Measurements from ENCODE around the gene FGF5.

The FGF5 gene

GRCh38 chr4:80226094-80226493, 40.4 kb upstream of the FGF5 start:
- DNase-seq (ENCODE audit: extremely low spot score) = no peak
- ChIA-PET CTCF (interaction anchor here (0.6 kb wide), 1 partner anchor 1359 kb away, joined by 3 read pairs; no protein-coding TSS in a partner anchor), POLR2A (interaction anchor here (1.3 kb wide), 1 partner anchor 40 kb away, joined by 3 read pairs; no protein-coding TSS in a partner anchor)
- TF ChIP-seq L3MBTL2 (conservative IDR thresholded peaks at IDR 0.05) = no peak
- no peak for TF ChIP-seq TARDBP (IDR thresholded peaks at IDR 0.05)
- no peak for TF ChIP-seq ELF4 (IDR thresholded peaks at IDR 0.05)

- CTCF ChIA-PET = no interaction called here
- POLR2A ChIA-PET = no interaction called here
- TF ChIP-seq FOXK2 (IDR thresholded peaks at IDR 0.05) = no peak
- TF ChIP-seq SUZ12 (IDR thresholded peaks at IDR 0.05) = no peak
- TF ChIP-seq LEF1 (IDR thresholded peaks at IDR 0.05; ENCODE audit: borderline replicate concordance) = no peak
- TF ChIP-seq SP1 (IDR thresholded peaks at IDR 0.05) = no peak
- no peak for TF ChIP-seq FOXM1 (IDR thresholded peaks at IDR 0.05; ENCODE audit: borderline replicate concordance)
- no peak for TF ChIP-seq TARDBP (IDR thresholded peaks at IDR 0.05)
- no peak for TF ChIP-seq PKNOX1 (IDR thresholded peaks at IDR 0.05)
- no peak for TF ChIP-seq L3MBTL2 (conservative IDR thresholded peaks at IDR 0.05)
- TF ChIP-seq FOXA1 (IDR thresholded peaks at IDR 0.05) = no peak
- TF ChIP-seq ZNF384 (IDR thresholded peaks at IDR 0.05) = no peak
- TF ChIP-seq ARNT (IDR thresholded peaks at IDR 0.05) = no peak
- TF ChIP-seq BHLHE40 (IDR thresholded peaks at IDR 0.05; ENCODE audit: borderline replicate concordance) = no peak
- TF ChIP-seq HDGF (IDR thresholded peaks at IDR 0.05; ENCODE audit: borderline replicate concordance) = no peak
- TF ChIP-seq CTBP1 (IDR thresholded peaks at IDR 0.05; ENCODE audit: borderline replicate concordance) = no peak
- no peak for TF ChIP-seq ELF4 (IDR thresholded peaks at IDR 0.05)
- TF ChIP-seq NFRKB (IDR thresholded peaks at IDR 0.05) = no peak
- no peak for DNase-seq (ENCODE audit: extremely low spot score)
These were observed 38.0 kb upstream of the FGF5 start for GRCh38 chr4:80228460-80228859.

- TF ChIP-seq FOXA1 (IDR thresholded peaks at IDR 0.05) = no peak
- TF ChIP-seq L3MBTL2 (conservative IDR thresholded peaks at IDR 0.05) = no peak
- TF ChIP-seq LEF1 (IDR thresholded peaks at IDR 0.05; ENCODE audit: borderline replicate concordance) = no peak
- TF ChIP-seq HDGF (IDR thresholded peaks at IDR 0.05; ENCODE audit: borderline replicate concordance) = no peak
- TF ChIP-seq SP1 (IDR thresholded peaks at IDR 0.05) = no peak
- TF ChIP-seq BHLHE40 (IDR thresholded peaks at IDR 0.05; ENCODE audit: borderline replicate concordance) = no peak
- TF ChIP-seq ZNF384 (IDR thresholded peaks at IDR 0.05) = no peak
- TF ChIP-seq FOXK2 (IDR thresholded peaks at IDR 0.05) = no peak
- no peak for TF ChIP-seq ARNT (IDR thresholded peaks at IDR 0.05)
- no peak for TF ChIP-seq PKNOX1 (IDR thresholded peaks at IDR 0.05)
- no peak for TF ChIP-seq ELF4 (IDR thresholded peaks at IDR 0.05)
- TF ChIP-seq FOXM1 (IDR thresholded peaks at IDR 0.05; ENCODE audit: borderline replicate concordance) = no peak
- TF ChIP-seq SUZ12 (IDR thresholded peaks at IDR 0.05) = no peak
- no peak for TF ChIP-seq TARDBP (IDR thresholded peaks at IDR 0.05)
- no peak for TF ChIP-seq CTBP1 (IDR thresholded peaks at IDR 0.05; ENCODE audit: borderline replicate concordance)
- TF ChIP-seq NFRKB (IDR thresholded peaks at IDR 0.05) = no peak
- ChIA-PET POLR2A (no interaction called here), CTCF (no interaction called here)
- no peak for DNase-seq (ENCODE audit: extremely low spot score)
These were observed 37.3 kb upstream of the FGF5 start for GRCh38 chr4:80229128-80229527.

- POLR2A ChIA-PET = interaction anchor here (0.6 kb wide), 1 partner anchor 37 kb away, joined by 3 read pairs; the partner anchor contains the start of gene FGF5
These were observed 36.9 kb upstream of the FGF5 start for GRCh38 chr4:80229590-80229989.

GRCh38 chr4:80231180-80231579, 35.3 kb upstream of the FGF5 start:
- no peak for DNase-seq (ENCODE audit: extremely low spot score)
- POLR2A ChIA-PET = no interaction called here
- TF ChIP-seq SP1 (IDR thresholded peaks at IDR 0.05) = no peak
- no peak for TF ChIP-seq HDGF (IDR thresholded peaks at IDR 0.05; ENCODE audit: borderline replicate concordance)
- TF ChIP-seq ARNT (IDR thresholded peaks at IDR 0.05) = no peak
- no peak for TF ChIP-seq ELF4 (IDR thresholded peaks at IDR 0.05)
- TF ChIP-seq ZNF384 (IDR thresholded peaks at IDR 0.05) = no peak
- no peak for TF ChIP-seq L3MBTL2 (conservative IDR thresholded peaks at IDR 0.05)
- TF ChIP-seq CTBP1 (IDR thresholded peaks at IDR 0.05; ENCODE audit: borderline replicate concordance) = no peak
- no peak for TF ChIP-seq SUZ12 (IDR thresholded peaks at IDR 0.05)

More at GRCh38 chr4:80229590-80229989, 36.9 kb upstream of the FGF5 start:
- TF ChIP-seq PKNOX1 (IDR thresholded peaks at IDR 0.05) (no peak), FOXA1 (IDR thresholded peaks at IDR 0.05) (no peak)
- no peak for DNase-seq (ENCODE audit: extremely low spot score)
- CTCF ChIA-PET = interaction anchor here (0.6 kb wide), 1 partner anchor 10 kb away, joined by 3 read pairs; no protein-coding TSS in a partner anchor

GRCh38 chr4:80232707-80233370, 33.6 kb upstream of the FGF5 start:
- TF ChIP-seq PKNOX1 (IDR thresholded peaks at IDR 0.05) = no peak
- no peak for TF ChIP-seq FOXA1 (IDR thresholded peaks at IDR 0.05)
- POLR2A ChIA-PET = no interaction called here

More at GRCh38 chr4:80231180-80231579, 35.3 kb upstream of the FGF5 start:
- CTCF ChIA-PET = interaction anchor here (0.5 to 1.4 kb wide), 2 partner anchors 23 to 104 kb away, joined by 3 read pairs; partner anchors contain the start of gene CFAP299

More at GRCh38 chr4:80232707-80233370, 33.6 kb upstream of the FGF5 start:
- CTCF ChIA-PET = interaction anchor here (0.5 to 1.4 kb wide), 2 partner anchors 103 to 1280 kb away, joined by 3 read pairs; partner anchors contain the start of gene CFAP299
- no peak for DNase-seq (ENCODE audit: extremely low spot score)
